ENCODE data around the gene B4GALNT3. TPM values are rescaled to one million over a fixed set of nuclear protein-coding genes. Genes with fewer than 3 reads are reported as not detected.

Gene B4GALNT3
- total and polyA plus RNA-seq, 2 experiments from 2014 or later: 4.4 to 13.9 TPM

DNA sequence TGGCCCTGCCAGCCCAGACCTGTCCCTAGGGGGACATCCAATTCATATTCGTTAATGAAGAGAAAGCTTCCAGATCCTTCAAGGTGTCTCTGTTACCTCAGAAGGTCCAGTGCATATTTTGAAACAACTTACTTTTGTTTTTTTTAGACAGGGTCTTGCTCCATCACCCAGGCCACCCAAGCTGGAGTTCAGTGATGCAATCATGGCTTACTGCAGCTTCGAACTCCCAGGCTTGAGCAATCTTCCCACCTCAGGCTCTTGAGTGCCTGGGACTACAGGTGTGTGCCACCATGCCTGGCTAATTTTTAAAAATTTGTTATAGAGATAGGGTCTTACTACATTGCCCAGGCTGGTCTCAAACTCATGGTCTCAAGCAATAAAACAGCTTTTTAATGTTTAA lies 48.4 kb downstream of the B4GALNT3 start:
- Histone ChIP-seq H2AFZ (no peak overlapping the region), H3K9me2 (replicated peaks; ENCODE audit: insufficient read depth) (no peaks in the 10 kb centered on the region), H3K4me3 (no peak overlapping the region), H4K20me1 (ENCODE audit: insufficient read depth, poor library complexity, severe bottlenecking) (no peaks in the 10 kb centered on the region), H3K27ac (no peak overlapping the region), H3K36me3 (replicated peaks; ENCODE audit: insufficient read depth, low read depth) (no peaks in the 10 kb centered on the region), H3K27me3 (no peaks in the 10 kb centered on the region), H3K4me1 (ENCODE audit: insufficient read depth) (peaks cover 15% of the 10 kb centered on the region), H3K79me2 (no peaks in the 10 kb centered on the region), H3K4me2 (no peak overlapping the region), H3K9me3 (ENCODE audit: low read depth) (no peaks in the 10 kb centered on the region)
- no peak for TF ChIP-seq EZH2 (IDR thresholded peaks at IDR 0.05; ENCODE audit: borderline replicate concordance)
- TF ChIP-seq, protein P1, sequence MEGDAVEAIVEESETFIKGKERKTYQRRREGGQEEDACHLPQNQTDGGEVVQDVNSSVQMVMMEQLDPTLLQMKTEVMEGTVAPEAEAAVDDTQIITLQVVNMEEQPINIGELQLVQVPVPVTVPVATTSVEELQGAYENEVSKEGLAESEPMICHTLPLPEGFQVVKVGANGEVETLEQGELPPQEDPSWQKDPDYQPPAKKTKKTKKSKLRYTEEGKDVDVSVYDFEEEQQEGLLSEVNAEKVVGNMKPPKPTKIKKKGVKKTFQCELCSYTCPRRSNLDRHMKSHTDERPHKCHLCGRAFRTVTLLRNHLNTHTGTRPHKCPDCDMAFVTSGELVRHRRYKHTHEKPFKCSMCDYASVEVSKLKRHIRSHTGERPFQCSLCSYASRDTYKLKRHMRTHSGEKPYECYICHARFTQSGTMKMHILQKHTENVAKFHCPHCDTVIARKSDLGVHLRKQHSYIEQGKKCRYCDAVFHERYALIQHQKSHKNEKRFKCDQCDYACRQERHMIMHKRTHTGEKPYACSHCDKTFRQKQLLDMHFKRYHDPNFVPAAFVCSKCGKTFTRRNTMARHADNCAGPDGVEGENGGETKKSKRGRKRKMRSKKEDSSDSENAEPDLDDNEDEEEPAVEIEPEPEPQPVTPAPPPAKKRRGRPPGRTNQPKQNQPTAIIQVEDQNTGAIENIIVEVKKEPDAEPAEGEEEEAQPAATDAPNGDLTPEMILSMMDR (IDR thresholded peaks at IDR 0.05; ENCODE audit: poor library complexity): no peak
- no peak for TF ChIP-seq EZH2phosphoT487 (IDR thresholded peaks at IDR 0.05; ENCODE audit: low read depth, severe bottlenecking, unreplicated experiment)
- no peak for DNase-seq (ENCODE audit: low spot score)
- 84% methylated on average over 2 of the region's 2 CpGs for WGBS (ENCODE audit: low lambda C conversion rate, missing lambda C conversion rate)

DNA sequence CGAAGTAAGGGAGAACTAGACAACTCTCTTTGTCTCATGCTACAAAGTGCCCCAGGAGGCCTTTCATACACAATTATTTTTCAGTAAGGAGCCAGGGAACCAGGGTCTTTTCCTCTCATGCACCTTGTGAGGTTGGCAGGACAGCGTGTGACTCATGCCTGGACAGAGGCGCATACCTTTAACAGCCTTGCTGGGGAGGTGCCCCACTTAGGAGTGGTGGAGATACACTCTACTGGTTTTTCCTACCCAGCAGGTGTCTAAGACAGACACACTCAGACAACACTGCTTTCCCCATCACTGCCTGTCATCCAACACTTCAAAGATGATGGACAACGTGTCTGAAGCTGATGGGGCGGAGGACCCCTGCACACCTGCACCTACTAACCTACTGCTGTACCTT lies 49.1 kb downstream of the B4GALNT3 start:
- DNase-seq (ENCODE audit: low spot score): peak; percentile 57
- H2AFZ ChIP-seq: no peak overlapping the region
- H3K79me2 ChIP-seq: no peaks in the 10 kb centered on the region
- H3K9me3 ChIP-seq (ENCODE audit: low read depth): no peaks in the 10 kb centered on the region
- H3K36me3 ChIP-seq (replicated peaks; ENCODE audit: insufficient read depth, low read depth): no peaks in the 10 kb centered on the region
- H3K27ac ChIP-seq: peak overlapping the region; percentile 59
- H3K4me2 ChIP-seq: no peak overlapping the region
- no peaks in the 10 kb centered on the region for H3K27me3 ChIP-seq
- TF ChIP-seq, protein P1 (IDR thresholded peaks at IDR 0.05; ENCODE audit: poor library complexity): no peak
- TF ChIP-seq EZH2 (IDR thresholded peaks at IDR 0.05; ENCODE audit: borderline replicate concordance) (no peak), EZH2phosphoT487 (IDR thresholded peaks at IDR 0.05; ENCODE audit: low read depth, severe bottlenecking, unreplicated experiment) (no peak)
- H3K4me1 ChIP-seq (ENCODE audit: insufficient read depth): peaks cover 14% of the 10 kb centered on the region
- H4K20me1 ChIP-seq (ENCODE audit: insufficient read depth, poor library complexity, severe bottlenecking): no peaks in the 10 kb centered on the region
- H3K9me2 ChIP-seq (replicated peaks; ENCODE audit: insufficient read depth): no peaks in the 10 kb centered on the region
- 57% methylated on average over 5 of the region's 5 CpGs for WGBS (ENCODE audit: low lambda C conversion rate, missing lambda C conversion rate)
- no peak overlapping the region for H3K4me3 ChIP-seq

DNA sequence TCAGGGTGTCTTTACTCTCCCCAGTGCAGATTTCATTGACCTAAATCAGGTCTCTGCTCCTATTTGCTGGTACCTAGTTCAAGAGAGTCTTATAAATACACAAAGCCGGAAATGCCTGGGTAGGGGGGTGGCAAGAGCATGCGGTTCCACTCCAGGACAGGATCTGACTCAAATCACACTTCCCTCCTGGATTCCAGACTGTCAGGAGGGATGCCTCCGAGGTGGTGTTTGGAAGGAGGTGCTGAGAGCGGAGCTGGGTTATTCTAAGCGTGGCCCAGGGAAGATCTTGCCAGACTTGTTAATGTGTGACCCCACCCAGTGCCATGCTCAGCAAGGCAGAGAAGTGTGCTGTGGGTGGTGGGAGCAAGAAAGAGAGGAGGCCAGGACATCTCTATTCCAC lies 49.8 kb downstream of the B4GALNT3 start:
- no peak overlapping the region for H2AFZ ChIP-seq
- no peak overlapping the region for H3K4me3 ChIP-seq
- H3K79me2 ChIP-seq: no peaks in the 10 kb centered on the region
- no peaks in the 10 kb centered on the region for H3K9me3 ChIP-seq (ENCODE audit: low read depth)
- H3K36me3 ChIP-seq (replicated peaks; ENCODE audit: insufficient read depth, low read depth): no peaks in the 10 kb centered on the region
- TF ChIP-seq EZH2 (IDR thresholded peaks at IDR 0.05; ENCODE audit: borderline replicate concordance): no peak
- no peak for TF ChIP-seq EZH2phosphoT487 (IDR thresholded peaks at IDR 0.05; ENCODE audit: low read depth, severe bottlenecking, unreplicated experiment)
- TF ChIP-seq, protein P1 (IDR thresholded peaks at IDR 0.05; ENCODE audit: poor library complexity): no peak
- no peak overlapping the region for H3K4me2 ChIP-seq
- no peaks in the 10 kb centered on the region for H3K27me3 ChIP-seq
- H3K27ac ChIP-seq: peak overlapping the region; percentile 59
- 36% methylated on average over 5 of the region's 5 CpGs for WGBS (ENCODE audit: low lambda C conversion rate, missing lambda C conversion rate)
- DNase-seq (ENCODE audit: low spot score): no peak
- no peaks in the 10 kb centered on the region for H4K20me1 ChIP-seq (ENCODE audit: insufficient read depth, poor library complexity, severe bottlenecking)
- peaks cover 16% of the 10 kb centered on the region for H3K4me1 ChIP-seq (ENCODE audit: insufficient read depth)
- no peaks in the 10 kb centered on the region for H3K9me2 ChIP-seq (replicated peaks; ENCODE audit: insufficient read depth)

Data from hepatocyte (in vitro differentiated cells).